Right kidney (tissue), 1 donor: ENCODE measurements around the gene SGPL1.
"Not testable (repeated sequence)": the region's sequence is repeated elsewhere in the genome, so short reads cannot be mapped to it uniquely, and the experiment has no call there.

ENCODE experiments used
- DNase-seq: peaks from one replicate; pipeline ENCODE4 v3.0.0-alpha.2; 2016

The SGPL1 gene

DNA sequence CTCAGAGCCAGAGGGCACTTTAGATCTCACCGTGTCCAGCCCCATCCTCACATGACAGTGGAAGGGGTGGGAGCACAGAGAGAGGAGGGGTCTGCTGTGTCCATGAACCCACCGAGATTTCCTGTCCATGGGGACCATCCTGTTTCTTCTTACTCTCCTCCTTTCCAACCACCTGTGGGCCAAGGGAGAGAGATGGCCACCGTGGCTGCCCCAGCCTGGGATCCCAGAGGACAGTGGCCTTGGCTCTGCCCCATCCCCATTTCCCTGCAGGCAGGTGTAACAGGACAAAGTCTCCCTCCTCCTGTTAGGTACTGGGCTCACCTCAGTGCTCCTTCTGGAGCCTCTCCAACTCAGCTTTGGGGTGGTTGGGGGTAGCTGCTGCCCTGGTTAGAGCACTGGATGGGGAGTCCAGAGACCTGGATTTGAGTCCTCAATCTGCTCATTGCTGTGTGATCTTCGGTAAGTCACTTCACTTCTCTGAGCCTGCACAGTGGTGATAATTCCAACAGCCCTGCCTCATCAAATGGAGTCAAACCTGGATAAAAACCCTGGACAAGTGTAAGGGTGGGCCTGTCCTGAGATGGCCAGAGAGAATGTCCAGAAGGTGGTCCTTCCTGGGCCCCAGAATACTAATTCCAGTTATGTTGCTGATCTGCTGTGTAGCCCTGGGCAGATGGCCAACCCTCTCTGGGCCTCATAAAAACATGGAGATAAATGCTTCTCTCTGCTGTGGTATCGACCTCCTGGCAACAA lies 90.5 kb downstream of the SGPL1 start:
- DNase-seq = no peak

DNA sequence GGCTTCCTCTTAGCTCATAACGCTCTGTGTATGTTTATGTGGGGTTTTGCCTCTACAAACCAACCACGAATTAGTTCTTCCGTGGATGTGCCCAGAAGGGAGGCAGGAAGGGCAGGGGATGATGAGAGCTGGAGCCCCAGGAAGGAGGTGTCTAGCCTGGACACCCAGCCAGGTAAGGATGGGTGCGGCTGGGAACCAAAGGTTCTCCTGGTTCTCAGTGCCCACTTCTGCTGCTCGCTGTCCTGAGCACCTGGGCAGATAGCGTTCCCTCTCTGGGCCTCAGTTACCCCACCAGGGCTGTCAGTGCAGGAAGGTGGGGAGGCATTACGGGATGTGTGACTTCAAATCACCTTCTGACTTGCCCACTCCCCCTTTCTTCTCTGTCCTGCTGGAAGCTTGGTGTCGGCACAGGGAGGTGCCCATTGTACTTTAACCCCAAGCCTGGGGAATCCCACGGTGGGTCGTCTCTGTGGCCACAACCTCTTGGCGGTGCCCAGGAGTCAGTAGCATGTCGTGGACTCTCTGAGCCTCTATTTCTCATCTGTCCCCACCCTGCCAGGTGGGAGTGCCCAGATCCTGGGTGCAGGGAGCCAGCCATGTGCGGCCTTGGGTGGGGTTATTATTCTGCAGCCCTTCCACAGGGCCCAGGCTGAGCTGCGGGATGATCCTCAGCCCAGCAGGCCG lies 91.3 kb downstream of the SGPL1 start:
- no peak for DNase-seq

GRCh38 chr10:70907637-70908405 lies 92.1 kb downstream of the SGPL1 start:
- DNase-seq = no peak

DNA sequence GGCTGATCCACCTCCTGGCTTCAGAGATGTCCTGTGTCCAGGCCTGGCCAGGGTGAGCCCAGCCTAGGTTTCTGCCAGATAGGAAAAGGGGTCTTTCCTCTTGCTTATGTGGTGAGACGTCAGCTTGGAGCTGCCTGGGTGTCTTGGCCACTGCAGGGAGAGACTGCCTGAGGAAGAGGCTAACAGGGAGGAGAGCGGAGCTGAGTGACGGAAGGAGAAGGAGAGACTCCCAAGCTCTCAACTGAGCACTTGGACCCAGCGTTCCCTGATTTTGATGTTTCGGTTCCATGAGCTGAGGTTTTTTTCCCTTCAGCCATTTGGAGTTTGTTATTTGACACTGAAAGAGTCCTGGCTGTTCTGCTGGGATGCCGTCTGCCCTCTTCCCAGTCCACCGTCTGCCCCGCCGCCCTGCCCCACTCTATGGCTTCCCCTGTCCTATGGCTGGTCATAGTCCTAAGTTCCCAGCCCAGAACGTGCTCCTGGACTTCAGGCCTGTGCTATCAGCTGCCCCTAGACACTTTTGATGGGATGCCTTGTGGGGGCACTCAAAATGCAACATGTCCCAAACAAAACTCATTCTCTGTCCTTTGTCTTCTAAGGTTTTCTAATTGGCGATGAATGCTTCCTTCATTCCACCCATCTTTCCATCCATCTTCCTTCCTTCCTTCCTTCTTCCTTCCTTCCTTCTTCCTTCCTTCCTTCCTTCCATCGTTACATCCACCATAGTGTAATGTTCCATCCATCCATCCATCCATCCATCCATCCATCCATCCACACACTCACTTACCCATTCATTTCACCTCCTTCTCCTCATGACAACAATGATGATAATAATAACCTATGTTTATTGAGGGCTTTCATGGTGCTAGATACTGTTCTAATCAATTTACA lies 92.9 kb downstream of the SGPL1 start:
- no peak for DNase-seq

DNA sequence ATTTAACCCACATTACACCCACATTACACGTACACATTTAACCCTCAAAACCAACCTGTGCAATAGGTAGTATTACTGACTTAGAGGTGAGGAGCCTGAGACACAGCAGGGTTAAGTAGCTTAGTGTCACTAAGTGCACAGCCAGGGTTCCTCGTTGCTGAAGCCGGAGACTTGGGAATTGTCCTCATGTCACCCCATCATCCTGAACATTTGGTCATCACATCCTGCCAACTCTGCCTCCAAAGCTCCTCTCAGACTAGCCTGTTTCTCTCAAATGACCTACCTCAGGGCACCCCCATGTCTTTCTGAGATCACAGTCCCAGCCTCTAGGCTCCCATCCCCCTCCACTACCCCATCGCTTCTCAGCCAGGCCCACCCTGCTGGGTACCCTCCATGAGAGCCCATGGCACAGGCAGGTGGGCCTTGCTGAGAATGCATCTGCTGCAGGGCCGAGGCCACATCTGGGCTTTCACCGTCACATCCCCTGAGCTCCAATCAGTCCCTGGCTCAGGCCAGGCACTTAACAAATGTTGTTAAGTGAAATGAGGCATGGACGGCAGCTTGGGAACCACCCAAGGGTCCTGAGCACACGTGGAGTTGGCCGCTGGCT lies 93.7 kb downstream of the SGPL1 start:
- no peak for DNase-seq

- DNase-seq = no peak
Measured at GRCh38 chr10:70910486-70911341, 95.0 kb downstream of the SGPL1 start.

GRCh38 chr10:70911386-70911785 lies 95.6 kb downstream of the SGPL1 start:
- no peak for DNase-seq

GRCh38 chr10:70912556-70912955 lies 96.8 kb downstream of the SGPL1 start:
- DNase-seq = no peak

GRCh38 chr10:70913191-70913892 lies 97.6 kb downstream of the SGPL1 start:
- DNase-seq = no peak

DNA sequence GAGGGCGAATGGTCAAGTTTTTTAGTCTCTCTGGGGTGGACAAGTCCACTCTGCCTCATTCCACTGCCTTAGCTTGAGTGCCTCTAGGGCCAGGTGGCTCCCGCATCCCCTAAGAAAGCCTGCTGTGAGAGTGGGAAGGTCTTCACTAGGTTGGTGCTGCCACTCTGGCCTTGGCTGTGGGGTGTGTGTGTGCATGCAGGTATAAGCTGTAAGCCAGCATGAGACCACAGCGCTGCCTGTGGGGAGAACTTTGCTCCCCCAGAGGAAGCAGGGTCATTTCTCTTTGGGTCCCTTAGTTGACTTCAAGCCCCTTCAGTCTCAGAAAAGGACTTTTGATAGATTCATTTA lies 98.1 kb downstream of the SGPL1 start:
- no peak for DNase-seq

GRCh38 chr10:70914316-70914864 lies 98.6 kb downstream of the SGPL1 start:
- DNase-seq = no peak

GRCh38 chr10:70915206-70915605 lies 99.5 kb downstream of the SGPL1 start:
- no peak for DNase-seq

- DNase-seq = no peak
Measured at GRCh38 chr10:70915806-70916205, 100.1 kb downstream of the SGPL1 start.

DNA sequence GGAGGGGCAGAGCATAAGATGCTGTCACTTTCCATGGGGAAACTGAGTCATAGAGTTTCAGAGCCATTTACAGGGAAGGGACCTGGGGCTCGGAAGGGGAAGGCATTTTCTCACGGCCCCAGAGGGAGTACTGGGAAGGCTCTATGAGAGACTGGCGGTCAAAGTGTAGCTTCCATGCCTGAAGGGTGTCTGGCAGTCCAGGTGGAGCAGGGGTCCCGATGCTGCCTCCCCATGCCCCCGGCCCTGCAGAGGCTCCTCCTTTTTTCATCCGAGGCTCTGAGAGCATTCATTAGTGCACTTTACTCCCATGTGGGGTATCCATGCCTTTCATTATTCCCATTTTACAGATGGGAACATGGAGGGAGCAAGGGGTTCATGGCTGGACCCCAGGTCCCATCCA lies 100.5 kb downstream of the SGPL1 start:
- DNase-seq = no peak

- DNase-seq = no peak
Measured at GRCh38 chr10:70917226-70917625, 101.5 kb downstream of the SGPL1 start.

DNA sequence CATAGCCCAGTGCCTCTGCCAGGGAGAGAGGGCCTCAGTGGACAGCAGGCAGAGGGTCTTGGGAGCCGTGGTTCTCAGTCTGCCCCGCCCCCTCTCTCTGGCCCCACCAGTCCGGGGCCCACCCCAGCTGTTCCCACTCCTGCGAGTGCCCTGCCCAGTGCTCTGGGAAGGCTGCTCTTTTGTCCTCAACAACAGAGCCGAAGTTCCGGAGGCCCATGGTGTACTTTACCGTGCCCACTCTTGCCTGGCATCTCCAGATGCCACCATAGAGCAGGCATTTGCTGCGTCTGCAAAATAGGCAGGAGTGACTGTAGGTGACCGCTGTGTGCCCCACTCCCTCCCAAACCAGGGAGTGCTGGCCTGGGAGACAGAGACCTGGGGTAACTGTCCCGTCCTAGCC lies 101.9 kb downstream of the SGPL1 start:
- no peak for DNase-seq

- no peak for DNase-seq
Measured at GRCh38 chr10:70918851-70919530, 103.2 kb downstream of the SGPL1 start.

DNA sequence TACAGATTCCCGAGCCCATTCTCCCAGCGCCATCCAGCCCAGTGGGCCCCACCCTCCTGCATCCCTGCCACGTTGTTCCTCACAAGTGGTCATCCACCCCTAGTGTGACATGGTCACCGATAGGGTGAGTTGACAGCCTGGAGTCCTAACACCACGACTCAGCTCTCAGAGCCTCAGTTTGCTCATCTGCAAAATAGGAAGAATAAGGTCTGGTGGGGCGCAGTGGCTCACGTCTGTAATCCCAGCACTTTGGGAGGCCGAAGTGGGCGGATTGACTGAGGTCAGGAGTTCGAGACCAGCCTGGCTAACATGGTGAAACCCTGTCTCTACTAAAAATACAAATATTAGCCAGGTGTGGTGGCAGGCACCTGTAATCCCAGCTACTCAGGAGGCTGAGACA lies 104.2 kb downstream of the SGPL1 start:
- not testable (repeated sequence) for DNase-seq

DNA sequence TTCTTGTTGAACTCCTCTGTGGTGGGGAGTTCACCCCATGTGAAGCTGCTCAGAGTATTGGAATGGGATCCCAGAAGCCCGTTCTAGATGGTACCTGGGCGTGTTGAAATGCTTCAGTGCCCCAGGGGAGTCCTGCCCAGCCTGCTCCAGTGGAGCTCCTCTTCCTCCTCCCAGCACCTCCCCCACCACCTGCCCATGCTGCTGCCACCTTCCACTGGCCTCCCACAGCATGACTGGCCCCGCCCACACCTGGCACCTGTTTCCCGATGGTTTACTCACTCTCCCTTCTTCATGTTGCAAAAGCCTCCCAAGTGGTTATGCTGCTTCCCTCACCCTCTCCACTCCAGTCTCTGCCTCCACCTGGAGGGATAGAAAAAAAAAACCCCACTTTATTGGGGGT lies 104.8 kb downstream of the SGPL1 start:
- no peak for DNase-seq
